Stomach (tissue), 9 donors: Measurements from ENCODE around the gene DPT. TPM values are rescaled to one million over a fixed set of nuclear protein-coding genes. Genes with fewer than 3 reads are reported as not detected.

Experiments
- DNase-seq, 2 donors: peaks; one replicate each; pipeline versions ENCODE4 v3.0.0 to v3.0.0-alpha.2; 2013 to 2019
- H3K27ac ChIP-seq, 5 donors: fragments of 200-600 bp in 4 of 5; sonication (generic) in 4 of 5; one replicate each; pipeline ENCODE4 v1.5.1; 2013 to 2019; ENCODE audit warnings: mild to moderate bottlenecking in 1 of 5, moderate library complexity in 1 of 5
- H3K27me3 ChIP-seq, 3 donors: fragments of 200-600 bp; sonication (generic); one replicate each; pipeline ENCODE4 v1.5.1; 2017 to 2019; ENCODE audit warnings: mixed run types in 1 of 3
- H3K36me3 ChIP-seq, 4 donors: fragments of 200-600 bp; sonication (generic); 1 replicate in 3 of 4; 2 replicates in 1 of 4; pipeline ENCODE4 v1.5.1; 2016 to 2019
- H3K4me1 ChIP-seq, 4 donors: fragments of 200-600 bp; sonication (generic); one replicate each; pipeline ENCODE4 v1.5.1; 2016 to 2019
- H3K4me3 ChIP-seq, 4 donors: fragments of 200-600 bp; sonication (generic) in 3 of 4; one replicate each; pipeline ENCODE4 v1.5.1; 2016 to 2019; ENCODE audit warnings: mild to moderate bottlenecking in 1 of 4
- H3K9me3 ChIP-seq, 4 donors: fragments of 200-600 bp; sonication (generic); one replicate each; pipeline ENCODE4 v1.5.1; 2016 to 2019
- EP300 ChIP-seq: sonication (generic); formaldehyde crosslinking; IDR thresholded peaks from one replicate; pipeline ENCODE4 v1.6.1; 2017; ENCODE audit warnings: antibody characterized with exemption
- POLR2A ChIP-seq, 4 donors: fragments of 450-650 bp; IDR thresholded peaks; one replicate each; pipeline ENCODE4 v1.6.1; 2016; ENCODE audit warnings: antibody characterized with exemption in 4 of 4, control low read depth in 2 of 4, mild to moderate bottlenecking in 1 of 4, moderate library complexity in 1 of 4
- POLR2AphosphoS5 ChIP-seq, 3 donors: sonication (generic); formaldehyde crosslinking; IDR thresholded peaks; one replicate each; pipeline ENCODE4 v1.6.1; 2016; ENCODE audit warnings: antibody characterized with exemption in 3 of 3
- WGBS, 5 donors: extraction: QIAGEN DNeasy Blood & Tissue Kit in 3 of 5; methylation state at CpG; one replicate each; pipeline versions ENCODE4 v1.1.5 to v1.1.7; 2013 to 2018; 5-methylcytosine and 5-hydroxymethylcytosine counted together
- intact Hi-C: fragments of 100-400 bp; cut with DNase I; formaldehyde crosslinking; loops from one replicate; pipeline ENCODE4 v1.15.1; 2023; ENCODE audit warnings: low total_unique reads
- polyA plus RNA-seq, 3 donors: library from polyadenylated mRNA; stranded (reverse); fragments of 200-250 nt; gene quantifications; one replicate each; pipeline ENCODE4 v1.2.3, GENCODE V29; 2013
- total RNA-seq, 5 donors: library from RNA; depleted of rRNA; stranded (reverse); fragments of >200 nt; gene quantifications; one replicate each; pipeline versions ENCODE4 v1.1.0 to v1.2.3, GENCODE V29; 2014 to 2016
- TF ChIP-seq, protein P1 (sequence below), 7 experiments: fragments of 450-650 bp in 4 of 7; fragments of 200-600 bp in 3 of 7; sonication (generic) in 3 of 7; IDR thresholded peaks; one replicate each; pipeline ENCODE4 v1.5.1; 2016 to 2019; ENCODE audit warnings: antibody characterized with exemption in 7 of 7, control low read depth in 2 of 7, mild to moderate bottlenecking in 1 of 7
- donor health status: healthy with polysubstance abuse.
- donor health status: Bipolar disorder and iron deficiency.
- donor health status: healthy.

The DPT gene
- total and polyA plus RNA-seq, 8 donors, result 20.1 to 86.7 (median 47.1) TPM

DNA sequence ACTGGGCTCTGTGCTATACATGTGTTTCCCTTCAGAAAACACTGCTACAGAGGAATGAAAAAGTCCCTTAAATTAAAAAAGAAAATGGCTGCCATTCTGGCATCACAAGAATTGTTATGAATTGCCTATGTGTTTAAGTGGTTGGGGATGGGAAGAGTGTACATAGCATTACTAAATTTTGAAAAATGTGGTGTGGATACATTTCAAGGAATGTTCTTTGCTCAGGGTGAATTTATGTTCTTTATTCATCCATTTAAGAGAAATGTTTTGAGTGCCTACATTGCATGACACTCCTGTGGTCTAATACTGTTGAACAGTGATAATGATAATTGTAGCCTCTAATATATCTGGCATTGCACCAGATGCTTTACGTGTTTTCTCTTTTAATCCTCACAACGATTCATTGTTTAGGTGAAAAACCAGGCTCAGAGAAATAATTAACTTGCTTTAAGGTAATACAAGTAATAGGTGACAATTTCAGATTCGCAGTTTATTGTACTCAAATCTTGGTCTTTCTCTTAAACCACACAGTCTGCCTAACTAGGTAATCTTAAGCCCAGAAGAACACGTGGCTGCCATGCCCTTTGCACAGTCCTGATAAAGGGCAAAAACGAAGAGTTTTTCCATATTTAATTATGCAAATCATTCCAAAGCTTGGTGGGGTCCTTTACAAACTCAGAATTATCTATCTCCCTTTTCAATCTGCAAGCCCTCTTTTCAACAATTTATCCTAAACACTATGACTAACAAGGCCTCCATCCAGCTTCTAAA is 31.5 kb downstream of the DPT start:
- no peak for DNase-seq
- no peak overlapping the region for H3K27ac ChIP-seq
- TF ChIP-seq EP300 (no peak), POLR2A (IDR thresholded peaks at IDR 0.05) (no peak), POLR2AphosphoS5 (IDR thresholded peaks at IDR 0.05) (no peak)
- TF ChIP-seq, protein P1, sequence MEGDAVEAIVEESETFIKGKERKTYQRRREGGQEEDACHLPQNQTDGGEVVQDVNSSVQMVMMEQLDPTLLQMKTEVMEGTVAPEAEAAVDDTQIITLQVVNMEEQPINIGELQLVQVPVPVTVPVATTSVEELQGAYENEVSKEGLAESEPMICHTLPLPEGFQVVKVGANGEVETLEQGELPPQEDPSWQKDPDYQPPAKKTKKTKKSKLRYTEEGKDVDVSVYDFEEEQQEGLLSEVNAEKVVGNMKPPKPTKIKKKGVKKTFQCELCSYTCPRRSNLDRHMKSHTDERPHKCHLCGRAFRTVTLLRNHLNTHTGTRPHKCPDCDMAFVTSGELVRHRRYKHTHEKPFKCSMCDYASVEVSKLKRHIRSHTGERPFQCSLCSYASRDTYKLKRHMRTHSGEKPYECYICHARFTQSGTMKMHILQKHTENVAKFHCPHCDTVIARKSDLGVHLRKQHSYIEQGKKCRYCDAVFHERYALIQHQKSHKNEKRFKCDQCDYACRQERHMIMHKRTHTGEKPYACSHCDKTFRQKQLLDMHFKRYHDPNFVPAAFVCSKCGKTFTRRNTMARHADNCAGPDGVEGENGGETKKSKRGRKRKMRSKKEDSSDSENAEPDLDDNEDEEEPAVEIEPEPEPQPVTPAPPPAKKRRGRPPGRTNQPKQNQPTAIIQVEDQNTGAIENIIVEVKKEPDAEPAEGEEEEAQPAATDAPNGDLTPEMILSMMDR (IDR thresholded peaks at IDR 0.05), result no peak

DNA sequence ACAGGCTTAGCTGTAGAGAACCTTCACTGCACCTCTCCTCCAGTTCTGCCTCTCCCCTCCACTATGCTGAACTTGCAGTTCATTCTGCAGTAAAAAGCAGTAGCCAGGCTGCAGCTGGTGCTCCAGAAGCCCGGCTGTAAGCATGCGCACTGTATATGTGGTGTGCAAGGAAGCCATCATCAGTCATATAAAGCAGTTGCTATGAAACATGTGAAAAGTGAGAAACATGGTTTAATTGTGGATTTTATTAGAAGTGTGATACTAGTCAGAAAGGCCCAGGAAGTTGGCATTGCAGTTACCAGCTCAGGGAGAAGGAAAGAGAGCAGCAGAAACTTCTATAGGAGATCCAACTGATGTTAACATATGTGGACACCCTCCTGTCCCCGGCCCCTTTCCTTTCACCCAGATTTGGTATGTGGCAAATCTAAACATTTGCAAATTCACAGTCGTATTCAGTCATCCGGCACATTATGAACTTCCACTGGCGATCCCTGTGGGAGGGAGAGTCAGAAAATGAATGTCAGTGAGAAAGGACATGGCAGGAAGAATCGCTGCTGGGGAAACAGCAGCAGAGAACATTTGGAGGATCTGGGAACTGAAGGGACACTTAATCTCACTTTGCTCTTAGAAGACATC is 32.8 kb downstream of the DPT start:
- TF ChIP-seq POLR2AphosphoS5 (IDR thresholded peaks at IDR 0.05), result no peak
- no peak for TF ChIP-seq EP300
- TF ChIP-seq, protein P1 (IDR thresholded peaks at IDR 0.05), result no peak
- no peak for TF ChIP-seq POLR2A (IDR thresholded peaks at IDR 0.05)
- Histone ChIP-seq H3K4me3 (no peak overlapping the region), H3K27me3 (no peaks in the 10 kb centered on the region), H3K27ac (peak overlapping the region in 1 of 5 donors; percentile 16), H3K9me3 (no peaks in the 10 kb centered on the region), H3K4me1 (peaks cover 0 to 42% (median 20%) of the 10 kb centered on the region in 4 donors), H3K36me3 (no peaks in the 10 kb centered on the region)
- intact Hi-C loops, result no loop called here
- WGBS, 5 donors, result 62 to 82% (median 71%) methylated on average over 7 of the region's 7 CpGs
- DNase-seq, result peak in 1 of 2 donors; percentile 51

More for the DNA sequence above, 31.5 kb downstream of the DPT start:
- Histone ChIP-seq H3K36me3 (no peaks in the 10 kb centered on the region), H3K27me3 (no peaks in the 10 kb centered on the region), H3K9me3 (no peaks in the 10 kb centered on the region), H3K4me1 (peaks cover 0 to 41% (median 20%) of the 10 kb centered on the region in 4 donors), H3K4me3 (no peak overlapping the region)
- WGBS, 5 donors, result 51 to 72% (median 55%) methylated on average over 5 of the region's 5 CpGs
- intact Hi-C loops, result no loop called here

DNA sequence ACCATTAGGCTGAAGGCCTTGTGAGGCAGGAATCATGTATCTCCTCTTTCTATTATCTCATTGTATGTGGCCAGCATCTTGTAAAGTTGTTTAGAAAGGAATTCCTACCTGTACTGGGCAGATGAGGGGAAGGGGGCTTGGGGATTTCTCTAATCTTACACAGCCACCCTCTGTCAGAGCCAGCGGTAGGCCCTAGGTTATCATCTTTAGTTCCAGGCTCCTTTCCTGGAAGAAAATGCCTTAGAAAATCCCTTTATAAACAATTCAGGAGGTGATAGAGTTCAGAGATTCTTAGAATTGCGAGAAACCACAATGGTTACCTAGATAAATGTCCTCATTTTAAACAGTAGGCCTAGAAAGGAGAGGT is 35.2 kb downstream of the DPT start:
- WGBS, 5 donors, result 37 to 65% (median 48%) methylated on average over 2 of the region's 2 CpGs
- Histone ChIP-seq H3K27ac (peak overlapping the region; percentile 51 to 82 (median 68)), H3K4me1 (peaks cover 0 to 61% (median 32%) of the 10 kb centered on the region in 4 donors), H3K36me3 (no peaks in the 10 kb centered on the region), H3K27me3 (no peaks in the 10 kb centered on the region), H3K9me3 (no peaks in the 10 kb centered on the region), H3K4me3 (no peak overlapping the region)
- no peak for DNase-seq
- intact Hi-C loops, result no loop called here
- no peak for TF ChIP-seq POLR2A (IDR thresholded peaks at IDR 0.05)
- TF ChIP-seq EP300, result no peak
- TF ChIP-seq, protein P1 (IDR thresholded peaks at IDR 0.05), result no peak
- TF ChIP-seq POLR2AphosphoS5 (IDR thresholded peaks at IDR 0.05), result no peak

DNA sequence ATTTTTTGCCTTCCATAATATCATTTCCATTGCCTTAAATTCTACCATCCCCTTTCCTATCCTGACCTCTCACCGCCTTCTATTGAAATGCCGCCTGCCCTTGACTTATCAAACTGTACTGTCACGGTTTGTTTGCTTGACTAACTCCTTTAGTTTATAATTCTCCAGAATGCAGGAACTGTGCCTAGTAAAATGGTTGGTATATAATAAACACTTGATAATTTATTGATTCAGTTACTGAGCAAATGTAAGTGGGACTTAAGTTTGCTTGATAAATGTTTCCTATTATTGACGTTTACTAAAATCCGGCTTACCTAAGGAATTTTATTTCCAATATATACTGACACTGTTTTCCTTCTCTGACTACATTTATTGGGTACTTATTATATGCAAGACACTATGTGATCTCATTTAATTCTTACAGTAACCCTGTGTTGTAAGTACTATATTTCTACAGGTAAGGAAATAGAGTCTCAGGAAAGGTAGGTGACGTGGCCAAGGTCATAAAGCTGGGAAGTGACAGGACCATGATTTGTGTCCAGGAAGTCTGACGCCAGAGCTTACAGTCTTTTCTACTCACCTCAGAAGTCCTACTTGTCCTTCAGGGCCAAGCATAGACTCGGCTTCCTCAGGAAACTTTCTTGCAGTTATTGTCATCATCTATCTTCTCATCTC is 35.7 kb downstream of the DPT start:
- no peak overlapping the region for H3K4me3 ChIP-seq
- peaks cover 0 to 64% (median 36%) of the 10 kb centered on the region in 4 donors for H3K4me1 ChIP-seq
- no peaks in the 10 kb centered on the region for H3K27me3 ChIP-seq
- intact Hi-C loops, result no loop called here
- DNase-seq, result peak; percentile 35 to 66
- TF ChIP-seq EP300 (no peak), POLR2A (IDR thresholded peaks at IDR 0.05) (no peak), POLR2AphosphoS5 (IDR thresholded peaks at IDR 0.05) (peak in 1 of 3 donors; percentile 43)
- 27 to 55% (median 43%) methylated on average over 8 of the region's 8 CpGs for WGBS, 5 donors
- H3K27ac ChIP-seq, result peak overlapping the region; percentile 51 to 82 (median 68)
- H3K36me3 ChIP-seq, result no peaks in the 10 kb centered on the region
- H3K9me3 ChIP-seq, result no peaks in the 10 kb centered on the region
